ENCODE data around the gene MYBPC1. TPM values are rescaled to one million over a fixed set of nuclear protein-coding genes. Genes with fewer than 3 reads are reported as not detected.

Gene MYBPC1
- total RNA-seq, 1 experiment from 2014 or later: not detected

GRCh38 chr12:101563212-101563611 is 31.6 kb upstream of the MYBPC1 start:
- Histone ChIP-seq H3K4me1 (ENCODE audit: insufficient read depth, low read length) (no peaks in the 10 kb centered on the region), H3K4me2 (ENCODE audit: low read length) (no peak overlapping the region), H3K9me2 (replicated peaks; ENCODE audit: low read length) (no peaks in the 10 kb centered on the region), H3K4me3 (ENCODE audit: low read length) (no peak overlapping the region), H3K27ac (ENCODE audit: low read length) (no peak overlapping the region), H3K36me3 (ENCODE audit: low read depth, low read length) (no peaks in the 10 kb centered on the region), H3F3A (ENCODE audit: low read length, unreplicated experiment) (no peaks in the 10 kb centered on the region), H3K27me3 (ENCODE audit: low read length) (peaks cover 29% of the 10 kb centered on the region), H3K79me2 (ENCODE audit: low read length) (no peaks in the 10 kb centered on the region), H4K20me1 (ENCODE audit: low read length) (no peaks in the 10 kb centered on the region), H3K9me3 (ENCODE audit: low read length) (no peaks in the 10 kb centered on the region), H3K9ac (ENCODE audit: low read length) (no peak overlapping the region), H2AFZ (ENCODE audit: low read length) (no peak overlapping the region)
- peak; percentile 48 for DNase-seq
- intact Hi-C loops (cut with micrococcal nuclease): no loop called here
- CTCF ChIA-PET: no interaction called here
- TF ChIP-seq EZH2phosphoT487 (IDR thresholded peaks at IDR 0.05; ENCODE audit: borderline replicate concordance, low read length): no peak
- TF ChIP-seq, protein P1, sequence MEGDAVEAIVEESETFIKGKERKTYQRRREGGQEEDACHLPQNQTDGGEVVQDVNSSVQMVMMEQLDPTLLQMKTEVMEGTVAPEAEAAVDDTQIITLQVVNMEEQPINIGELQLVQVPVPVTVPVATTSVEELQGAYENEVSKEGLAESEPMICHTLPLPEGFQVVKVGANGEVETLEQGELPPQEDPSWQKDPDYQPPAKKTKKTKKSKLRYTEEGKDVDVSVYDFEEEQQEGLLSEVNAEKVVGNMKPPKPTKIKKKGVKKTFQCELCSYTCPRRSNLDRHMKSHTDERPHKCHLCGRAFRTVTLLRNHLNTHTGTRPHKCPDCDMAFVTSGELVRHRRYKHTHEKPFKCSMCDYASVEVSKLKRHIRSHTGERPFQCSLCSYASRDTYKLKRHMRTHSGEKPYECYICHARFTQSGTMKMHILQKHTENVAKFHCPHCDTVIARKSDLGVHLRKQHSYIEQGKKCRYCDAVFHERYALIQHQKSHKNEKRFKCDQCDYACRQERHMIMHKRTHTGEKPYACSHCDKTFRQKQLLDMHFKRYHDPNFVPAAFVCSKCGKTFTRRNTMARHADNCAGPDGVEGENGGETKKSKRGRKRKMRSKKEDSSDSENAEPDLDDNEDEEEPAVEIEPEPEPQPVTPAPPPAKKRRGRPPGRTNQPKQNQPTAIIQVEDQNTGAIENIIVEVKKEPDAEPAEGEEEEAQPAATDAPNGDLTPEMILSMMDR (conservative IDR thresholded peaks at IDR 0.05; ENCODE audit: low read depth, low read length): no peak
- TF ChIP-seq EZH2 (IDR thresholded peaks at IDR 0.05; ENCODE audit: low read length, unreplicated experiment): no peak
- no peak for ATAC-seq
- BruUV-seq (replicated peaks): no TSS peak
- POLR2A ChIA-PET (ENCODE audit: unreplicated experiment): no interaction called here

GRCh38 chr12:101564912-101565311 is 29.9 kb upstream of the MYBPC1 start:
- no peak for TF ChIP-seq EZH2 (IDR thresholded peaks at IDR 0.05; ENCODE audit: low read length, unreplicated experiment)
- TF ChIP-seq, protein P1 (conservative IDR thresholded peaks at IDR 0.05; ENCODE audit: low read depth, low read length): no peak
- no peak for TF ChIP-seq EZH2phosphoT487 (IDR thresholded peaks at IDR 0.05; ENCODE audit: borderline replicate concordance, low read length)
- no TSS peak for BruUV-seq (replicated peaks)
- Histone ChIP-seq H4K20me1 (ENCODE audit: low read length) (no peaks in the 10 kb centered on the region), H3K27me3 (ENCODE audit: low read length) (peaks cover 35% of the 10 kb centered on the region), H3K4me3 (ENCODE audit: low read length) (no peak overlapping the region), H3K79me2 (ENCODE audit: low read length) (no peaks in the 10 kb centered on the region), H3K27ac (ENCODE audit: low read length) (no peak overlapping the region), H3K9me2 (replicated peaks; ENCODE audit: low read length) (no peaks in the 10 kb centered on the region), H2AFZ (ENCODE audit: low read length) (no peak overlapping the region), H3K9me3 (ENCODE audit: low read length) (no peaks in the 10 kb centered on the region), H3K4me1 (ENCODE audit: insufficient read depth, low read length) (no peaks in the 10 kb centered on the region), H3F3A (ENCODE audit: low read length, unreplicated experiment) (no peaks in the 10 kb centered on the region), H3K4me2 (ENCODE audit: low read length) (no peak overlapping the region), H3K9ac (ENCODE audit: low read length) (no peak overlapping the region), H3K36me3 (ENCODE audit: low read depth, low read length) (no peaks in the 10 kb centered on the region)
- ATAC-seq (no peak), DNase-seq (no peak)
- intact Hi-C loops (cut with micrococcal nuclease): no loop called here
- CTCF ChIA-PET: no interaction called here
- POLR2A ChIA-PET (ENCODE audit: unreplicated experiment): no interaction called here

- TF ChIP-seq EZH2 (IDR thresholded peaks at IDR 0.05; ENCODE audit: low read length, unreplicated experiment) (no peak), EZH2phosphoT487 (IDR thresholded peaks at IDR 0.05; ENCODE audit: borderline replicate concordance, low read length) (no peak)
- TF ChIP-seq, protein P1 (conservative IDR thresholded peaks at IDR 0.05; ENCODE audit: low read depth, low read length): no peak
- POLR2A ChIA-PET (ENCODE audit: unreplicated experiment): no interaction called here
- Histone ChIP-seq H3K27me3 (ENCODE audit: low read length) (peaks cover 35% of the 10 kb centered on the region), H3K27ac (ENCODE audit: low read length) (no peak overlapping the region), H3K9ac (ENCODE audit: low read length) (no peak overlapping the region), H4K20me1 (ENCODE audit: low read length) (no peaks in the 10 kb centered on the region), H2AFZ (ENCODE audit: low read length) (no peak overlapping the region), H3K9me2 (replicated peaks; ENCODE audit: low read length) (no peaks in the 10 kb centered on the region), H3K4me1 (ENCODE audit: insufficient read depth, low read length) (no peaks in the 10 kb centered on the region), H3K36me3 (ENCODE audit: low read depth, low read length) (no peaks in the 10 kb centered on the region), H3K9me3 (ENCODE audit: low read length) (no peaks in the 10 kb centered on the region), H3K79me2 (ENCODE audit: low read length) (no peaks in the 10 kb centered on the region), H3F3A (ENCODE audit: low read length, unreplicated experiment) (no peaks in the 10 kb centered on the region), H3K4me3 (ENCODE audit: low read length) (no peak overlapping the region), H3K4me2 (ENCODE audit: low read length) (no peak overlapping the region)
- CTCF ChIA-PET: no interaction called here
- DNase-seq: no peak
- ATAC-seq: no peak
- no TSS peak for BruUV-seq (replicated peaks)
- intact Hi-C loops (cut with micrococcal nuclease): no loop called here
Measured at GRCh38 chr12:101566318-101566717, 28.5 kb upstream of the MYBPC1 start.
